OCI-LY1 (cell line): Measurements from ENCODE around the gene DNM2.

Experiments
- EZH2 ChIP-seq: fragments of 200-600 bp; sonication (generic), shearing (Covaris generic); IDR thresholded peaks from 2 replicates; pipeline ENCODE4 v1.8.0; 2017; ENCODE audit warnings: borderline replicate concordance, mixed run types, mild to moderate bottlenecking, antibody characterized with exemption, low read length, moderate library complexity, mixed read lengths
- TF ChIP-seq, protein P1 (sequence below): fragments of 200-600 bp; sonication (generic), shearing (Covaris generic); IDR thresholded peaks from 2 replicates; pipeline ENCODE4 v1.5.1; 2017; ENCODE audit warnings: mild to moderate bottlenecking, antibody characterized with exemption, low read length, moderate library complexity, mixed read lengths

DNA sequence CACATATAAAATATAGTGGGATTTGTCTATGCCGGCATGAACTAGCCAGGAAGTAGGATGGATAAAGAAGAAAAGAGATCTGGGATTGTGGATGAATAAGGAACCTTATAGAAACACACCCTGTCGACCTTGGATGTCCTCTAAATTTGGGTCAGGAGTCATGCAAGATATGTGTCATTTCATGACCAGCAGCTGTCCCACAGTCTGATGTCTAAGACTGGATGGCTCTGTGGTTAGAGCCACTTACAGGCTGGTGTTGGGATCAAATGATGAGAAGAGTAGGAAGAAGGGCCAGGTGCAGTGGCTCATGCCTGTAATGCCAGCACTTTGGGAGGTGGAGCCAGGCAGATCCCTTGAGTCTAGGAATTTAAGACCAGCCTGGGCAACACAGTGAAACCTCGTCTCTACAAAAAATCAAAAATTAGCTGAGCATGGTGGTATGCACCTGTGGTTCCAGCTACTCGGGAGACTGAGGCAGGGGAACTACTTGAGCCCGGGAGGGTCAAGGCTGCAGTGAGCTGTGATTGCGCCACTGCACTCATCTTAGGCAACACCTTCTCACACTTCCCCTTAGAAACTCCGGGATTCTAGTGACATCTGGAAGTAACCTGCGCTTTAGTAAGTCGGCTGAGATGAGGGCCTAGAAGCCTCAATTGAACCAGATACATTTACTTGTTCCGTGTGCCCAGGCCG lies 87.3 kb downstream of the DNM2 start:
- TF ChIP-seq, protein P1, sequence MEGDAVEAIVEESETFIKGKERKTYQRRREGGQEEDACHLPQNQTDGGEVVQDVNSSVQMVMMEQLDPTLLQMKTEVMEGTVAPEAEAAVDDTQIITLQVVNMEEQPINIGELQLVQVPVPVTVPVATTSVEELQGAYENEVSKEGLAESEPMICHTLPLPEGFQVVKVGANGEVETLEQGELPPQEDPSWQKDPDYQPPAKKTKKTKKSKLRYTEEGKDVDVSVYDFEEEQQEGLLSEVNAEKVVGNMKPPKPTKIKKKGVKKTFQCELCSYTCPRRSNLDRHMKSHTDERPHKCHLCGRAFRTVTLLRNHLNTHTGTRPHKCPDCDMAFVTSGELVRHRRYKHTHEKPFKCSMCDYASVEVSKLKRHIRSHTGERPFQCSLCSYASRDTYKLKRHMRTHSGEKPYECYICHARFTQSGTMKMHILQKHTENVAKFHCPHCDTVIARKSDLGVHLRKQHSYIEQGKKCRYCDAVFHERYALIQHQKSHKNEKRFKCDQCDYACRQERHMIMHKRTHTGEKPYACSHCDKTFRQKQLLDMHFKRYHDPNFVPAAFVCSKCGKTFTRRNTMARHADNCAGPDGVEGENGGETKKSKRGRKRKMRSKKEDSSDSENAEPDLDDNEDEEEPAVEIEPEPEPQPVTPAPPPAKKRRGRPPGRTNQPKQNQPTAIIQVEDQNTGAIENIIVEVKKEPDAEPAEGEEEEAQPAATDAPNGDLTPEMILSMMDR: no peak
- no peak for TF ChIP-seq EZH2
